Mucosa of descending colon (tissue), 3 donors: Measurements from ENCODE around the gene DNAJB2. TPM values are rescaled to one million over a fixed set of nuclear protein-coding genes. Genes with fewer than 3 reads are reported as not detected.
A peak's percentile ranks its signal among the peaks of the same experiment; 100 is the strongest.

Experiments used
- ATAC-seq: fragments of 200-7000 bp; cut with Tn5 transposase; one replicate; pipeline ENCODE4 v1.9.1; 2020; ENCODE audit warnings: mild to moderate bottlenecking, moderate library complexity
- DNase-seq, 3 donors: peaks; one replicate each; pipeline ENCODE4 v3.0.0-alpha.2; 2020
- H3K36me3 ChIP-seq: fragments of 200-600 bp; one replicate; pipeline ENCODE4 v1.8.0; 2021; ENCODE audit warnings: low read depth, mild to moderate bottlenecking
- H3K4me1 ChIP-seq: fragments of 200-600 bp; one replicate; pipeline ENCODE4 v1.8.0; 2021; ENCODE audit warnings: low read depth, mild to moderate bottlenecking
- H3K4me3 ChIP-seq: fragments of 200-600 bp; one replicate; pipeline ENCODE4 v1.8.0; 2021; ENCODE audit warnings: mild to moderate bottlenecking
- H3K9me3 ChIP-seq: fragments of 200-600 bp; one replicate; pipeline ENCODE4 v1.8.0; 2021; ENCODE audit warnings: mild to moderate bottlenecking
- CTCF ChIP-seq: fragments of 200-600 bp; IDR thresholded peaks from one replicate; pipeline ENCODE4 v1.8.0; 2022; ENCODE audit warnings: antibody characterized with exemption, mild to moderate bottlenecking
- intact Hi-C, 2 donors: fragments of 100-400 bp; cut with DNase I in 1 of 2; cut with micrococcal nuclease in 1 of 2; formaldehyde crosslinking; loops; one replicate each; pipeline versions ENCODE4 v1.11.0 to v1.11.1; 2022; cut with DNase I, micrococcal nuclease
- total RNA-seq, 3 donors: library from RNA; stranded (reverse); fragmentation: NEBNext Ultra II Directional in 2 of 3; extraction: Animal tissue kit (Norgen Biotek cat#: 25700) in 2 of 3; gene quantifications; one replicate each; pipeline versions ENCODE4 v1.2.1 to v1.2.4, GENCODE V29; 2021 to 2023
- donor health status: DM: no; HTN: no; CAD: no; lungs with moderate emphysema.
- donor health status: DM: no; HTN: no; CAD: no.
- donor health status: DM: no; HTN: yes; CAD: no.

DNAJB2 gene
- total RNA-seq, 3 donors from 2014 or later = 61.0 to 71.0 (median 68.7) TPM

- intact Hi-C loops = no loop called here
- no peaks in the 10 kb centered on the region for H3K4me1 ChIP-seq
- no peaks in the 10 kb centered on the region for H3K36me3 ChIP-seq
- no peak for TF ChIP-seq CTCF
- ATAC-seq (no peak), DNase-seq (no peak)
- H3K4me3 ChIP-seq = no peak overlapping the region
- no peaks in the 10 kb centered on the region for H3K9me3 ChIP-seq
Measured at GRCh38 chr2:219287580-219288265, 8.6 kb downstream of the DNAJB2 start.

GRCh38 chr2:219289195-219289536 lies 10.0 kb downstream of the DNAJB2 start:
- ATAC-seq = no peak
- DNase-seq = no peak
- intact Hi-C loops = no loop called here
- no peaks in the 10 kb centered on the region for H3K9me3 ChIP-seq
- H3K4me1 ChIP-seq = peaks cover under 1% of the 10 kb centered on the region
- H3K36me3 ChIP-seq = no peaks in the 10 kb centered on the region
- TF ChIP-seq CTCF = no peak
- no peak overlapping the region for H3K4me3 ChIP-seq

DNA sequence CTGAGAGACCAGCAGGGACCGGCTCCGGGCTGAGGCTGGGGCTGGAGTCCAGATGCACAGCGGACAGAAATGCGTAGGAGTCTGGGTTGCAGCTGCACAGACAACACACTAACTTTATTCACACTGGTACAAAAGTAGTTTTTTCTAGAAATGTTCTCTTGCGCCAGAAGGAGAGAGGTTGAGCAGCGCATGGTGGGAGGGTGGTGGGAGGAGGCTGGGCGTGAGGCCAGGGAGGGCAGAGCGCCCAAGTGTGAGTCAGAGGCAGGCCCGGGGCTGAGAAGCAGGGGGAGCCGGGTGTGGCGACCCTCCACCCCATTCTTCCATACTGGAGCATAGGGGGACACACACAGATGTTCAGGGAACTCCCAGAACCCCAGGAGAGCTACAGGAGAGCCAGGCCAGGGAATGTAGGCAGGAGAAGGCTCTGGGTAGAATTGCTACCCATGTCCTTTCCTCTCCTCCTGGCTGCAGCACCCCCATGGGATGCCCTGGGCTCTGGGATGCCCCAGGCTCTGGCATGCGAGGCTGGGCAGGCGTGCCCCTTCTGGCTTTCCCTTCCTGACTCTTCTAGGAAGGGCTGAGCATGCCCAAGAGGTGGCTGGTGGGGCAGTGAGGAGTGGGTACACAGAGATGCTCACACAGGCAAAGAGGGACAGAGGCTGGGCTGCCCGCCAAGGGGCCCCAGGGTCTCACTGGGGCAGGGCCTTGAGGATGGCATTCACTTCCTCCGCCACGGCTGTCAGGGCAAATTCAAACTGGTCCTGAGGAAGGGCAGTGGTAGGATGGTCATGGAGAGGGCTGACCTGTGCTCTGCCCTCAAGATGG lies 10.6 kb downstream of the DNAJB2 start:
- no peak for TF ChIP-seq CTCF

GRCh38 chr2:219290381-219291171 lies 11.4 kb downstream of the DNAJB2 start:
- DNase-seq (no peak), ATAC-seq (no peak)
- no peaks in the 10 kb centered on the region for H3K36me3 ChIP-seq
- no peak overlapping the region for H3K4me3 ChIP-seq
- TF ChIP-seq CTCF = no peak
- H3K9me3 ChIP-seq = no peaks in the 10 kb centered on the region
- intact Hi-C loops = loop anchor here in 1 of 2 donors (5.0 kb wide), 1 partner anchor 128 kb away; the partner anchor contains the start of gene NHEJ1
- peaks cover 5% of the 10 kb centered on the region for H3K4me1 ChIP-seq

More for the DNA sequence above, 10.6 kb downstream of the DNAJB2 start:
- Histone ChIP-seq H3K4me3 (no peak overlapping the region), H3K9me3 (no peaks in the 10 kb centered on the region), H3K4me1 (peaks cover 5% of the 10 kb centered on the region), H3K36me3 (no peaks in the 10 kb centered on the region)
- ATAC-seq (peak; percentile 23), DNase-seq (peak; percentile 23 to 61 (median 58))
- intact Hi-C loops = loop anchor here in 1 of 2 donors (5.0 kb wide), 1 partner anchor 127 kb away; the partner anchor contains the start of gene NHEJ1

- ATAC-seq = no peak
- Histone ChIP-seq H3K4me1 (peaks cover 5% of the 10 kb centered on the region), H3K9me3 (no peaks in the 10 kb centered on the region), H3K36me3 (no peaks in the 10 kb centered on the region), H3K4me3 (no peak overlapping the region)
- no peak for TF ChIP-seq CTCF
- DNase-seq = no peak
- intact Hi-C loops = loop anchor here in 1 of 2 donors (5.0 kb wide), 1 partner anchor 129 kb away; the partner anchor contains the start of gene NHEJ1
Measured at GRCh38 chr2:219291394-219291793, 12.2 kb downstream of the DNAJB2 start.
